Thoracic aorta (tissue), 2 donors: ENCODE data around the gene HOXC6. TPM values are rescaled to one million over a fixed set of nuclear protein-coding genes. Genes with fewer than 3 reads are reported as not detected.

ENCODE experiments used
- ATAC-seq: fragments of 150-250 bp; one replicate; pipeline ENCODE4 v1.8.0; 2017; ENCODE audit warnings: low read depth; ENCODE audit not compliant: insufficient number of reproducible peaks, low FRiP score
- DNase-seq: peaks from one replicate; pipeline ENCODE4 v3.0.0-alpha.2; 2020; ENCODE audit warnings: low spot score
- H3K27ac ChIP-seq, 2 donors: fragments of 200-600 bp; sonication (generic); 1 replicate in 1 of 2; 2 replicates in 1 of 2; pipeline ENCODE4 v1.5.1; 2016; ENCODE audit warnings: mild to moderate bottlenecking in 2 of 2, moderate library complexity in 2 of 2
- H3K27me3 ChIP-seq: fragments of 200-600 bp; sonication (generic); replicated peaks from 2 replicates; pipeline ENCODE4 v1.6.0; 2016; ENCODE audit warnings: mild to moderate bottlenecking; ENCODE audit not compliant: insufficient read depth
- H3K36me3 ChIP-seq: fragments of 200-600 bp; sonication (generic); one replicate; pipeline ENCODE4 v1.5.1; 2016
- H3K4me1 ChIP-seq, 2 donors: fragments of 200-600 bp; sonication (generic); 1 replicate in 1 of 2; 2 replicates in 1 of 2; pipeline versions ENCODE4 v1.5.1 to v1.6.0; 2016; ENCODE audit warnings: low read depth in 2 of 2, mild to moderate bottlenecking in 1 of 2; ENCODE audit not compliant: control insufficient read depth in 1 of 2
- H3K4me3 ChIP-seq: fragments of 200-600 bp; sonication (generic); 2 replicates; pipeline ENCODE4 v1.5.1; 2016; ENCODE audit warnings: mild to moderate bottlenecking
- H3K9me3 ChIP-seq: fragments of 200-600 bp; sonication (generic); 2 replicates; pipeline ENCODE4 v1.5.1; 2016
- total RNA-seq, 2 donors: library from RNA; depleted of rRNA; stranded (reverse); fragments of >200 nt; gene quantifications; one replicate each; pipeline versions ENCODE4 v1.1.0 to v1.2.3, GENCODE V29; 2016
- TF ChIP-seq, protein P1 (sequence below): fragments of 200-600 bp; sonication (generic); IDR thresholded peaks from one replicate; pipeline ENCODE4 v1.5.1; 2019; ENCODE audit warnings: antibody characterized with exemption

The HOXC6 gene
- total RNA-seq, 2 donors from 2014 or later = not detected

- ATAC-seq (no peak), DNase-seq (no peak)
- Histone ChIP-seq H3K4me3 (no peak overlapping the region), H3K36me3 (no peaks in the 10 kb centered on the region), H3K4me1 (peaks cover 12 to 23% of the 10 kb centered on the region in 2 donors), H3K27me3 (peaks cover 25% of the 10 kb centered on the region), H3K27ac (no peak overlapping the region), H3K9me3 (no peaks in the 10 kb centered on the region)
- TF ChIP-seq, protein P1, sequence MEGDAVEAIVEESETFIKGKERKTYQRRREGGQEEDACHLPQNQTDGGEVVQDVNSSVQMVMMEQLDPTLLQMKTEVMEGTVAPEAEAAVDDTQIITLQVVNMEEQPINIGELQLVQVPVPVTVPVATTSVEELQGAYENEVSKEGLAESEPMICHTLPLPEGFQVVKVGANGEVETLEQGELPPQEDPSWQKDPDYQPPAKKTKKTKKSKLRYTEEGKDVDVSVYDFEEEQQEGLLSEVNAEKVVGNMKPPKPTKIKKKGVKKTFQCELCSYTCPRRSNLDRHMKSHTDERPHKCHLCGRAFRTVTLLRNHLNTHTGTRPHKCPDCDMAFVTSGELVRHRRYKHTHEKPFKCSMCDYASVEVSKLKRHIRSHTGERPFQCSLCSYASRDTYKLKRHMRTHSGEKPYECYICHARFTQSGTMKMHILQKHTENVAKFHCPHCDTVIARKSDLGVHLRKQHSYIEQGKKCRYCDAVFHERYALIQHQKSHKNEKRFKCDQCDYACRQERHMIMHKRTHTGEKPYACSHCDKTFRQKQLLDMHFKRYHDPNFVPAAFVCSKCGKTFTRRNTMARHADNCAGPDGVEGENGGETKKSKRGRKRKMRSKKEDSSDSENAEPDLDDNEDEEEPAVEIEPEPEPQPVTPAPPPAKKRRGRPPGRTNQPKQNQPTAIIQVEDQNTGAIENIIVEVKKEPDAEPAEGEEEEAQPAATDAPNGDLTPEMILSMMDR = no peak
Measured at GRCh38 chr12:54002278-54002914, 25.8 kb upstream of the HOXC6 start.

DNA sequence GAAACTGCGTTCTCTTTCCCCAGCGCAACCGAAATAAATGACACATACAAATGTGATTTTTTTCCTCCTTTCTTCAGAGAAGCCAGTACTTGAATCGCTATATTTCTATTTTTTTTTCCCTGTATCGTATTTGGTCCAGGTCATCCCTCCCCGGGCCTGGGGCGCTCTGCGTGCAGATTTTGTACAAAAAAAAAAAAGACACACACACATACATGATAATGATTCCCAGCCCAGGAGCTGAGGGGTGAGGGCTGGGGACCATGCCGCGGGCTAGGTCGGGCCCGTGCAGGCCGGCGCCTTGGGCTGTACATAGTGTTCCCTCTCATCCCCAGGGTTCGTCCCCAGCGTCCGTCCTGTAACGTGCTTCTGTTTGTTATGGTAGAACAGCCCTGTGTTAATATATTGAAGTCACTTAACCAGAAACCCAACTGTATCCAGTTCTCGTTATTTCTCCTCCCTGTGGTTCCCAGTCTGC is 25.3 kb upstream of the HOXC6 start:
- ATAC-seq = no peak
- no peak for DNase-seq
- Histone ChIP-seq H3K27ac (no peak overlapping the region), H3K9me3 (no peaks in the 10 kb centered on the region), H3K27me3 (peaks cover 25% of the 10 kb centered on the region), H3K4me3 (no peak overlapping the region), H3K4me1 (peaks cover 12 to 23% of the 10 kb centered on the region in 2 donors), H3K36me3 (no peaks in the 10 kb centered on the region)
- TF ChIP-seq, protein P1 = no peak

GRCh38 chr12:54003625-54004024 is 24.6 kb upstream of the HOXC6 start:
- DNase-seq = no peak
- Histone ChIP-seq H3K36me3 (no peaks in the 10 kb centered on the region), H3K4me3 (no peak overlapping the region), H3K27ac (no peak overlapping the region), H3K27me3 (peaks cover 25% of the 10 kb centered on the region), H3K4me1 (peaks cover 12 to 23% of the 10 kb centered on the region in 2 donors), H3K9me3 (no peaks in the 10 kb centered on the region)
- TF ChIP-seq, protein P1 = no peak
- no peak for ATAC-seq

DNA sequence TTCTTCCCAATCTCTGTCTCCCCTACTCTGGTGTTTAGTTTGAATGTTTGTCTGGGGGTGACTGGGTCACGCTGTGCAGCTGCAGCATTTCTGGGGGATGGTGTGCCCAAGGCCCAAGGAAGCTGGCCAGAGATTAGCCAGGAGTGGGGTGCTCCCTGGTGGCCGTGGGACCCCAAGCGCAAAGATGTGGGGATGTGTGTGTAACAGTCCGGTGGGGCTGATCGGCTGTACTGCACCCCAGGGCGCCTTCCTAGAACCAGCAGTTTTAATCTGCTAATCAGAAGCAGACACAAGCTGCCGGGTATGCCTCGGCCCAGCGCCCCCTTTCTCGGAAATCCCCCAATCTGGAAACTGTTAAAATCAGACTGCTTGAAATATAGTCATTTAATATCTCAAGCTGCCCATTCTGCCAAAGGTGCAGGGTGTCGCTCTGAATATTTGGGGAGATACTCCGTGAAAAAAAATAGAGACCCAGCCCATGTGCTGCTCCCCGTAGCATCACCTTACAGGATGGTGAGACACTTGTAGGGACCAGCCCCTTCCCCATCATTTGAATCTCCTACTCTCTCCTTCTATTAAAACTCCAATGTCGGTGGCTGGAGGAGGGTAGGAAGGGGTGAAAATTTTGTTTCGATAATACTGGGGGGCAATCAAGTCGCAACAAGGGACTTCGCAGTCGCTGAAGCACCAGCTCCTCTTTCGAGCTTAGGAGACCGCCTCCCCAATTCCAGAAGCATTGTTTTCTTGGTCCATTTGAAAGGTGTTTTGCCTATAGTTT is 24.0 kb upstream of the HOXC6 start:
- Histone ChIP-seq H3K9me3 (no peaks in the 10 kb centered on the region), H3K27me3 (peaks cover 25% of the 10 kb centered on the region), H3K36me3 (no peaks in the 10 kb centered on the region), H3K4me3 (no peak overlapping the region), H3K27ac (no peak overlapping the region), H3K4me1 (peaks cover 12 to 24% of the 10 kb centered on the region in 2 donors)
- DNase-seq (no peak), ATAC-seq (no peak)
- TF ChIP-seq, protein P1 = no peak

- no peaks in the 10 kb centered on the region for H3K36me3 ChIP-seq
- no peak overlapping the region for H3K27ac ChIP-seq
- no peak overlapping the region for H3K4me3 ChIP-seq
- ATAC-seq (no peak), DNase-seq (no peak)
- peaks cover 19% of the 10 kb centered on the region for H3K27me3 ChIP-seq
- TF ChIP-seq, protein P1 = no peak
- no peaks in the 10 kb centered on the region for H3K9me3 ChIP-seq
- peaks cover 10 to 23% of the 10 kb centered on the region in 2 donors for H3K4me1 ChIP-seq
Measured at GRCh38 chr12:54004841-54005530, 23.3 kb upstream of the HOXC6 start.
